GM23248 (cell line): ENCODE measurements around the gene PRCC. TPM values are rescaled to one million over a fixed set of nuclear protein-coding genes. Genes with fewer than 3 reads are reported as not detected.

Experiments
- DNase-seq: peaks from one replicate; pipeline ENCODE4 v3.0.0-alpha.2; 2015
- H2AFZ ChIP-seq: fragments of 200-600 bp; sonication (generic); 2 replicates; pipeline ENCODE4 v1.6.1; 2016; ENCODE audit warnings: antibody characterized with exemption
- H3F3A ChIP-seq: fragments of 200-600 bp; sonication (generic); 2 replicates; pipeline ENCODE4 v1.6.1; 2016; ENCODE audit warnings: mild to moderate bottlenecking, antibody characterized with exemption, mixed run types; ENCODE audit not compliant: insufficient read depth
- H3K27ac ChIP-seq: fragments of 200-600 bp; sonication (generic); 2 replicates; pipeline ENCODE4 v1.5.1; 2016; ENCODE audit warnings: mild to moderate bottlenecking
- H3K27me3 ChIP-seq: fragments of 200-600 bp; sonication (generic); replicated peaks from 2 replicates; pipeline ENCODE4 v1.6.1; 2016; ENCODE audit warnings: mild to moderate bottlenecking; ENCODE audit not compliant: insufficient read depth
- H3K36me3 ChIP-seq: fragments of 200-600 bp; sonication (generic); 2 replicates; pipeline ENCODE4 v1.6.1; 2016; ENCODE audit warnings: low read depth, mild to moderate bottlenecking
- H3K4me1 ChIP-seq: fragments of 200-600 bp; sonication (generic); 2 replicates; pipeline ENCODE4 v1.6.1; 2016; ENCODE audit warnings: mild to moderate bottlenecking; ENCODE audit not compliant: insufficient read depth
- H3K4me2 ChIP-seq: fragments of 200-600 bp; sonication (generic); one replicate; pipeline ENCODE4 v1.6.1; 2016; ENCODE audit warnings: mild to moderate bottlenecking; ENCODE audit not compliant: unreplicated experiment
- H3K4me3 ChIP-seq: fragments of 200-600 bp; sonication (generic); 2 replicates; pipeline ENCODE4 v1.5.1; 2016; ENCODE audit warnings: mild to moderate bottlenecking
- H3K79me2 ChIP-seq: fragments of 200-600 bp; sonication (generic); 2 replicates; pipeline ENCODE4 v1.6.1; 2016; ENCODE audit warnings: mild to moderate bottlenecking; ENCODE audit not compliant: insufficient read depth
- H3K9ac ChIP-seq: fragments of 200-600 bp; sonication (generic); 2 replicates; pipeline ENCODE4 v1.6.1; 2016; ENCODE audit warnings: mild to moderate bottlenecking
- H3K9me2 ChIP-seq: fragments of 200-600 bp; sonication (generic); 2 replicates; pipeline ENCODE4 v1.6.1; 2016; ENCODE audit warnings: mixed run types, mild to moderate bottlenecking, moderate library complexity; ENCODE audit not compliant: insufficient read depth
- H3K9me3 ChIP-seq: fragments of 200-600 bp; sonication (generic); one replicate; pipeline ENCODE4 v1.6.1; 2017; ENCODE audit warnings: low read depth
- H4K20me1 ChIP-seq: fragments of 200-600 bp; sonication (generic); 2 replicates; pipeline ENCODE4 v1.6.0; 2016; ENCODE audit not compliant: insufficient read depth
- EZH2 ChIP-seq: fragments of 200-600 bp; sonication (generic); IDR thresholded peaks from 2 replicates; pipeline ENCODE4 v1.6.1; 2018; ENCODE audit warnings: antibody characterized with exemption, mild to moderate bottlenecking; ENCODE audit not compliant: insufficient read depth, poor library complexity, severe bottlenecking
- EZH2phosphoT487 ChIP-seq: fragments of 200-600 bp; sonication (generic); IDR thresholded peaks from 2 replicates; pipeline ENCODE4 v1.6.1; 2018; ENCODE audit warnings: antibody characterized with exemption, moderate library complexity, mild to moderate bottlenecking, low read depth; ENCODE audit not compliant: insufficient read depth
- WGBS, 2 experiments: methylation state at CpG; one replicate each; pipeline ENCODE4 v1.1.6; 2015 to 2017; ENCODE audit warnings: low lambda C conversion rate in 2 of 2, low coverage in 1 of 2; ENCODE audit errors: missing lambda C conversion rate in 2 of 2; 5-methylcytosine and 5-hydroxymethylcytosine counted together
- in situ Hi-C: fragments of 300-500 bp; cut with MboI; formaldehyde crosslinking; loops from 2 replicates; pipeline ENCODE4 v1.15.0; 2020
- polyA plus RNA-seq: library from polyadenylated mRNA; unstranded; fragments of >200 nt; fragmentation: Nextera tagmentation; extraction: Ambion mirVana; gene quantifications from 2 replicates; pipeline ENCODE4 v1.2.1, GENCODE V29; 2016
- total RNA-seq: library from RNA; depleted of rRNA; stranded (reverse); fragments of >200 nt; shearing (Covaris generic); gene quantifications from 2 replicates; pipeline ENCODE4 v1.2.3, GENCODE V29; 2014

The PRCC gene
- total and polyA plus RNA-seq, 2 experiments from 2014 or later = 32.4 to 57.0 TPM

- in situ Hi-C loops = no loop called here
- no peaks in the 10 kb centered on the region for H3K79me2 ChIP-seq
- peak overlapping the region; percentile 58 for H3K4me2 ChIP-seq
- WGBS, 2 experiments = 94 to 97% methylated on average over 8 of the region's 8 CpGs
- peaks cover 49% of the 10 kb centered on the region for H3F3A ChIP-seq
- H3K9ac ChIP-seq = 0 out of 2 replicates have a peak overlapping the region, but pooled peaks have one; percentile 29
- H2AFZ ChIP-seq = no peak overlapping the region
- no peaks in the 10 kb centered on the region for H3K9me3 ChIP-seq
- no peaks in the 10 kb centered on the region for H4K20me1 ChIP-seq
- peaks cover 42% of the 10 kb centered on the region for H3K4me1 ChIP-seq
- TF ChIP-seq EZH2phosphoT487 = no peak
- TF ChIP-seq EZH2 = no peak
- H3K27me3 ChIP-seq = no peaks in the 10 kb centered on the region
- peaks cover 17% of the 10 kb centered on the region for H3K36me3 ChIP-seq
- no peak overlapping the region for H3K4me3 ChIP-seq
- H3K9me2 ChIP-seq = no peaks in the 10 kb centered on the region
- DNase-seq = no peak
- peak overlapping the region; percentile 76; the same call in 1 of the 2 replicates for H3K27ac ChIP-seq
These were observed 35.1 kb downstream of the PRCC start for GRCh38 chr1:156802421-156802935.

DNA sequence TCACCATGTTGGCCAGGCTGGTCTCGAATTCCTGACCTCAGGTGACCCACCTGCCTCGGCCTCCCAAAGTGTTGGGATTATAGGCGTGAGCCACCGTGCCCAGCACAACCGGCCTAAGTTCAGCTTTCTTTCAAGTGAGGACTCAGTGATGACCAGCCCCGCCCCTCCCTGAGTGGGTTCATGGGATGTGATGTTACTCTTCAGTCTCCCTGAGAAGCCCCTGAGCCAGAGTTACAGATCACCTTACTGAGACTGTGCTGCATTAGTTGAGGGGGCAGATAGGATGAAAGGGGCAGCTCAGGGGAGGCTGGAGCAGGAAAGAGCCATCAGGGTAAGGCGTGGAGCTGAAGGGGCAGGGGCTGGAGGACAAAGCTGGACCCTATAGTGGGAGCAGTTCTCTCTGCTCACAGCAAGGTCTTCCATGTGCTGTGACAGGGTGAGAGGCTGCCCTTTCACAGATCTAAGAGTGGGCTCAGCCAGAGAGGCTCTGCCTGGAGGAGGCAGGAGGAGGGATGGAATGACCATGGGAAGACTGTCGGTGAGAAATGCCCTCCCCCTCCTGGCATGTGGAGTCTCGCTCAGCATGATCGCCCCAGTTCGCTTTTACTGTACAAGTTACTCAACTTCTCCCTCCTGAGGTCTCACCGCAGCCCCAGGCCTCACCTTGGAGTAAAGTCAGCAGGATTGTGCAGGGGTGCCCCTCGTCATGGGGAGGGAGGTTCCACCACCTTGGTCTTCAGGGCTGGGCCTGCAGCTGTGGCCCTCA is 35.9 kb downstream of the PRCC start:
- H3K36me3 ChIP-seq = peaks cover 10% of the 10 kb centered on the region
- H3K27me3 ChIP-seq = no peaks in the 10 kb centered on the region
- no peaks in the 10 kb centered on the region for H3K79me2 ChIP-seq
- H3F3A ChIP-seq = peaks cover 41% of the 10 kb centered on the region
- H3K9ac ChIP-seq = no peak overlapping the region
- H3K4me1 ChIP-seq = peaks cover 38% of the 10 kb centered on the region
- H4K20me1 ChIP-seq = no peaks in the 10 kb centered on the region
- no peak overlapping the region for H3K4me3 ChIP-seq
- H3K9me3 ChIP-seq = no peaks in the 10 kb centered on the region
- no peaks in the 10 kb centered on the region for H3K9me2 ChIP-seq
- TF ChIP-seq EZH2phosphoT487 (no peak), EZH2 (no peak)
- WGBS, 2 experiments = 96 to 97% methylated on average over 13 of the region's 13 CpGs
- no peak overlapping the region for H3K4me2 ChIP-seq
- H2AFZ ChIP-seq = no peak overlapping the region
- H3K27ac ChIP-seq = no peak overlapping the region
- in situ Hi-C loops = no loop called here
- DNase-seq = no peak

DNA sequence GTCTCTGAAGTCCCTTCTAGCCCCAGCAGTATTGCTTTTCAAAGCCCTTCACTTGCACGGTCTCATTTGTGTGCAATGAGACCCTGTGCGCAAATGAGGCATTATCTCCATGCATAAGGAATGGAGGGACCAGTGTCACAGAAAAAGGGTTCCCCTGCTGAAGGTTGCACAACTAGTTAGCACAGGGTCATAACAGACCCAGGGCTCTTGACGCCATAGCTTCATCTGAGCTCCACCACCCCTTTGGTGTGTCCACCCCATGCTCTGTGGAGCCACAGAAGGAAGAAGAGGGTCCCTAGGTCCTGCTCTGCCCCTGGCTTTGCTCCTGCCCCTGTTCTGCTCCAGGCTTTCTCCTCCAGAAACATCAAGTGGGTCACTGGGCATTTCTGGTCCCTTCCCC is 36.7 kb downstream of the PRCC start:
- no peaks in the 10 kb centered on the region for H3K27me3 ChIP-seq
- H3K36me3 ChIP-seq = peaks cover 6% of the 10 kb centered on the region
- H3K4me2 ChIP-seq = no peak overlapping the region
- TF ChIP-seq EZH2 (no peak), EZH2phosphoT487 (no peak)
- H3K27ac ChIP-seq = no peak overlapping the region
- H2AFZ ChIP-seq = no peak overlapping the region
- peaks cover 32% of the 10 kb centered on the region for H3K4me1 ChIP-seq
- no peaks in the 10 kb centered on the region for H3K9me3 ChIP-seq
- H3K9ac ChIP-seq = no peak overlapping the region
- H3K9me2 ChIP-seq = no peaks in the 10 kb centered on the region
- no peak for DNase-seq
- no peaks in the 10 kb centered on the region for H4K20me1 ChIP-seq
- WGBS, 2 experiments = 75 to 76% methylated on average over 3 of the region's 3 CpGs
- H3F3A ChIP-seq = peaks cover 37% of the 10 kb centered on the region
- in situ Hi-C loops = no loop called here
- H3K4me3 ChIP-seq = no peak overlapping the region
- no peaks in the 10 kb centered on the region for H3K79me2 ChIP-seq

DNA sequence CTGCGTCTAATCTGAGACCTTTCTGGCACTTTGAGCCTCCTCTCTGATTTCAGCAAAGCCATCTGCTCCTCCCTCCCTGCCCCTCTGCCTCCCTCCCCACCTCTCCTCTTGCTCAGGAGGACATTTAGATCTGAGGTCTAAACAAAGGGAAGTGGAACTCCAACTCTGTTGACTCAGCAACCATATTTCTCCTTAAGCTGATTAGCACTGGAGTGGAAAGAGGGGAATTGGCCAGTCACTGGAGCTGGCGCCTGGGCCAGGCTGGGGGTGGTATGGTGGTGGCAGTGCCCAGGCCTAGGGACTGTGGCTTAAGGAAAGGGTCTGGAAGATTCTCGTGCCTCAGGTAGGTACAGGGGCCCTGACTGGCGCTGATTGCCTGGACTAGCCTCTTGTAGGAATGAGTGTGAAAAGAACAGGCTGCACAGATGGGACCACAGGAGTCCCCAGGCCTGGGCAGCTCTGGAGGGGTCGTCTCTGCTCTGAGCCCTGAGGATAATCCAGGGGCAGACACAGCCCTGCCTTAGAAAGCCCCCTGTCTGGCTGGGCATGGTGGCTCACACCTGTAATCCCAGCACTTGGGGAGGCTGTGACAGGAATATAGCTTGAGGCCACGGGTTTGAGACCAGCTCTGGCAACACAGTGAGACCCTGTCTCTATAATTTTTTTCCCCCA is 37.4 kb downstream of the PRCC start:
- 77% methylated on average over 6 of the region's 6 CpGs for WGBS, 2 experiments
- no peaks in the 10 kb centered on the region for H3K9me3 ChIP-seq
- H3K4me1 ChIP-seq = peaks cover 32% of the 10 kb centered on the region
- peaks cover 33% of the 10 kb centered on the region for H3F3A ChIP-seq
- H3K27ac ChIP-seq = no peak overlapping the region
- no peaks in the 10 kb centered on the region for H4K20me1 ChIP-seq
- no peak overlapping the region for H3K4me2 ChIP-seq
- H2AFZ ChIP-seq = no peak overlapping the region
- in situ Hi-C loops = no loop called here
- peaks cover 2% of the 10 kb centered on the region; the same call in 1 of the 2 replicates for H3K36me3 ChIP-seq
- H3K9me2 ChIP-seq = no peaks in the 10 kb centered on the region
- H3K79me2 ChIP-seq = no peaks in the 10 kb centered on the region
- DNase-seq = peak; percentile 44
- TF ChIP-seq EZH2 = no peak
- no peak for TF ChIP-seq EZH2phosphoT487
- H3K4me3 ChIP-seq = no peak overlapping the region
- no peaks in the 10 kb centered on the region for H3K27me3 ChIP-seq
- no peak overlapping the region for H3K9ac ChIP-seq
